Measurements from ENCODE around the gene RHOB. TPM values are rescaled to one million over a fixed set of nuclear protein-coding genes. Genes with fewer than 3 reads are reported as not detected.
"Not testable (repeated sequence)": the region's sequence is repeated elsewhere in the genome, so short reads cannot be mapped to it uniquely, and the experiment has no call there.

RHOB gene
- total and polyA plus RNA-seq, 7 donors: 111 to 669 (median 194) TPM

DNA sequence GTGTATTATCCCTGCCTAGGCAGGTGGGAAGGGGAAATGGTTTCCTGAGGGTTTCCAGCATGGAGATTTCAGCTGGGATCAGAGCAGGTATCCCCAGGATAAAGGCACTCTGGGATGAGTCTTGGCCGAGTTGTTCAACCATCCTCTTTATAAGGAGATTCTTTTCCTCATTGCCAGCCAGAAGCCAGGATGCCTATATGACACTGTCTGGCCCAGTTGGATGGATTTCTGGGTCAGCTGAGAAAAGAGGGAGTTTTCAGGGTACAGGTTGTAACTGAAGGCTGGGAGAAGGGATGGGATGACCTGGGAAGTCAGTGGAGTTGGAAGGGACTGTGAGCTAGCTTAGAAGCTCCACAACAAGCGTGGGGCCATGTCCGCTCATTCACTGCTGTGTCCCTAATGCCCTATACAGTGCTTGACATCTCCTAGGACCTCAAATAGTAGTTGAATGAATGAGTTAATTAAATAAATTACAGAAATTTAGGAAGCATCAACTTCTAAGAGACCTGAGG is 8.3 kb downstream of the RHOB start:
- Histone ChIP-seq H3K4me3 (no peak overlapping the region), H3K4me1 (peaks cover 9% of the 10 kb centered on the region), H3K36me3 (ENCODE audit: insufficient read depth in 1 of 2, low read depth in 1 of 2) (no peaks in the 10 kb centered on the region), H3K9me3 (no peaks in the 10 kb centered on the region), H3K27ac (no peak overlapping the region), H3K27me3 (ENCODE audit: insufficient read depth in 3 of 3, low read length in 2 of 3) (no peaks in the 10 kb centered on the region)
- TF ChIP-seq, protein P1, sequence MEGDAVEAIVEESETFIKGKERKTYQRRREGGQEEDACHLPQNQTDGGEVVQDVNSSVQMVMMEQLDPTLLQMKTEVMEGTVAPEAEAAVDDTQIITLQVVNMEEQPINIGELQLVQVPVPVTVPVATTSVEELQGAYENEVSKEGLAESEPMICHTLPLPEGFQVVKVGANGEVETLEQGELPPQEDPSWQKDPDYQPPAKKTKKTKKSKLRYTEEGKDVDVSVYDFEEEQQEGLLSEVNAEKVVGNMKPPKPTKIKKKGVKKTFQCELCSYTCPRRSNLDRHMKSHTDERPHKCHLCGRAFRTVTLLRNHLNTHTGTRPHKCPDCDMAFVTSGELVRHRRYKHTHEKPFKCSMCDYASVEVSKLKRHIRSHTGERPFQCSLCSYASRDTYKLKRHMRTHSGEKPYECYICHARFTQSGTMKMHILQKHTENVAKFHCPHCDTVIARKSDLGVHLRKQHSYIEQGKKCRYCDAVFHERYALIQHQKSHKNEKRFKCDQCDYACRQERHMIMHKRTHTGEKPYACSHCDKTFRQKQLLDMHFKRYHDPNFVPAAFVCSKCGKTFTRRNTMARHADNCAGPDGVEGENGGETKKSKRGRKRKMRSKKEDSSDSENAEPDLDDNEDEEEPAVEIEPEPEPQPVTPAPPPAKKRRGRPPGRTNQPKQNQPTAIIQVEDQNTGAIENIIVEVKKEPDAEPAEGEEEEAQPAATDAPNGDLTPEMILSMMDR (IDR thresholded peaks at IDR 0.05): no peak
- ATAC-seq: no peak
- WGBS, 3 donors: 94 to 96% (median 96%) methylated on average over 3 of the region's 3 CpGs
- no peak for DNase-seq
- intact Hi-C loops (cut with DNase I): no loop called here

DNA sequence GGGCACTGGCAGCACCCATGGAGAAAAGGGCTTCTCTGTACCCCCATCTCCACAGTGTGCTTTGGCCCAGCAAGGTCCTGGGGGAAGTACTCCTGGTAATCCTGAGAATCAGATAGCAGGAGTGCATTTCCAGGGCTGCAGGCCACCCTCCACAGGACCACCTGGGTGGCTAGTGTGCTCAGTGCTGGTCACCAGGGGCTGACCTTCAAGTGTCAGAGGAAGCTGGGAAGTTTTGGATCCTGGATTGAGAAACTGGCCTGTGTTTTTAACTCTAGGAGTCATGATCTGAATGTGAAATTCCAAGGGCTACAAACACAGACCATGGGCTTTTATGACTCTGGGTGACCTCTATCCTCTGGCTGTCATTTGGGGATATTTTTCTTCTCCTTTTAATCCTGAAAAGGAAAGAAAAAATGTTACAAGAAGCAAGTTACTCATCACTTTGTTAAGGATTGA is 9.3 kb downstream of the RHOB start:
- no peak for DNase-seq

DNA sequence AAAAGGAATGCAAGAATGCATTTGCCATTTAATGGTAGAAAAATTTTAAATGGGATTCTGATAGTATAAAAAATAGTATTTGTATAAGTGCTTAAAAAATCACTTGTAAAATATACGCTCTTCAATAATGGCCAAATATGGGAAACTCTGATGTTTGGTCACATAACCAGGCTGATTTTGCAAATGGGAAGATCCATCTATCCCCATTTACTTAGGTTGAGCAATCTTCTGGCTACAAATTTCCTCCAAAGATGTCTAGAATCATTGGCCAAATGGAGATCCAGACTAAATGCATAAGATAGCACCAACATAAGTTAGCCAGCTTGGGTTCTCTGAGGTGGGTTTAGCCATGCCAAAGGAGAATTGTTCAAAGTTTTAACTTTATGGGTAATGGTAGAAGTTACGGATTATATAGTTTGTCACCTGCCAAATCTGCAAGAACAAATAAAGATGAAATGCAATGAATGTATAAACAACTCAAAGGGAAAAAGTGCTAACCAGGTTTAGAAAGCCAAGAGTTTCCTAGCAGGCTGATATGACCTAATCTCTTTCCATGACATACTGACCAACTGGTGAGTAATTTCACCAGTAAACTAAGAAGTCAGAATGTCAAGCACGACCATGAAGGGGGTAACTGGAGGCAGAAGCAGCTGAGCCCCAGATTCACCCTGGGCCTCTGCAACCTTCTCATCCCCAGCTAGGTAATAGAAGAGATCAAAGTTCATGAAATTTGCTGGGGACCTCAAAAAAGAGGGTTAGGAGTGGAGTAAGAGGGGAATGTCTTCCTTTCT is 10.0 kb downstream of the RHOB start:
- Histone ChIP-seq H3K4me3 (no peak overlapping the region), H3K36me3 (ENCODE audit: insufficient read depth in 1 of 2, low read depth in 1 of 2) (no peaks in the 10 kb centered on the region), H3K9me3 (no peaks in the 10 kb centered on the region), H3K4me1 (no peaks in the 10 kb centered on the region), H3K27ac (no peak overlapping the region), H3K27me3 (ENCODE audit: insufficient read depth in 3 of 3, low read length in 2 of 3) (no peaks in the 10 kb centered on the region)
- DNase-seq: no peak
- TF ChIP-seq, protein P1 (IDR thresholded peaks at IDR 0.05): no peak
- peak in 1 of 4 donors; percentile 36 for ATAC-seq
- WGBS, 3 donors: 74 to 79% (median 79%) methylated on average over 3 of the region's 3 CpGs
- intact Hi-C loops (cut with DNase I): loop anchor here in 1 of 2 donors (1.0 kb wide), 1 partner anchor 39 kb away; no protein-coding TSS in a partner anchor

More for the DNA sequence above, 9.3 kb downstream of the RHOB start:
- no peaks in the 10 kb centered on the region for H3K27me3 ChIP-seq (ENCODE audit: insufficient read depth in 3 of 3, low read length in 2 of 3)
- H3K36me3 ChIP-seq (ENCODE audit: insufficient read depth in 1 of 2, low read depth in 1 of 2): no peaks in the 10 kb centered on the region
- TF ChIP-seq, protein P1 (IDR thresholded peaks at IDR 0.05): no peak
- no peak overlapping the region for H3K4me3 ChIP-seq
- H3K9me3 ChIP-seq: no peaks in the 10 kb centered on the region
- no peaks in the 10 kb centered on the region for H3K4me1 ChIP-seq
- intact Hi-C loops (cut with DNase I): no loop called here
- ATAC-seq: no peak
- H3K27ac ChIP-seq: no peak overlapping the region

DNA sequence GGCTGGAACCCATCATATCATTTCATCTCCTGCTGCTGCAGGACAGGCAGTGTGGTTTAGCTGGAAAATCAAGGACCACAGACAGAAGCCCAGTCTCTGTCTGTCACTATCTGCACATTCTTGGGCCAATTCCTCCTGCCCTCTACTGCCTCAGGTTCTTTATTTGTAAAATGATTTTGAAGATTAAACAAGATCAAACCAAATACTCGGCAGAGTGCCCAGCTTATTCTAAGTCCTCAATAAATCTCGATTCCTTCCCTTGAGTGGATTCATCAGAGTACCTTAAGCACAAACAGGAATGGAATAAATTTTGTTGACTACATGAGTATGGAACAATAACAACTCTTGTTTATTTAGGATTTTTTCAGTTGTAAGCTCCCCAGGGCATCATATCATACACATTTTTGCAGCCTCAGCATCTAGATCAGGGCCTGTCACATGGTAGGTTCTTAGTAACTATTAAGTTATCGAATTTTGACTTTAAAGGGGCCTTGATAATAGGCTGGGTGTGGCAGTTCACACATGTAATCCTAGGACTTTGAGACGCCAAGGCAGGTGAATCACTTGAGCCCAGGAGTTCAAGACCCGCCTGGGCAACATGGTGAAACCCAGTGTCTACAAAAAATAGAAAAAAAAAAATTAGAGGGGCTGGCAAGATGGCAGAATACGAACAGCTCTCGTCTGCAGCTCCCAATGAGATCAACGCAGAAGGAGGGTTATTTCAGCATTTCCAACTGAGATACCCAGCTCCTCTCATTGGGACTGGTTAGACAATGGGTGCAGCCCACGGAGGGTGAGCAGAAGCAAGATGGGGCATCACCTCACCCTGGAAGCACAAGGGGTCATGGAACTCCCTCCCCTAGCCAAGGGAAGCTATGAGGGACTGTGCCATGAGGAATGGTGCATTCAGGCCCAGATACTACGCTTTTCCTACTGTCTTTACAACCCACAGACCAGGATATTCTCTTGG is 11.1 kb downstream of the RHOB start:
- TF ChIP-seq, protein P1 (IDR thresholded peaks at IDR 0.05): no peak
- Histone ChIP-seq H3K27ac (no peak overlapping the region), H3K9me3 (no peaks in the 10 kb centered on the region), H3K4me3 (no peak overlapping the region), H3K27me3 (ENCODE audit: insufficient read depth in 3 of 3, low read length in 2 of 3) (no peaks in the 10 kb centered on the region), H3K4me1 (no peaks in the 10 kb centered on the region), H3K36me3 (ENCODE audit: insufficient read depth in 1 of 2, low read depth in 1 of 2) (no peaks in the 10 kb centered on the region)
- DNase-seq (no peak), ATAC-seq (no peak)
- intact Hi-C loops (cut with DNase I): loop anchor here in 1 of 2 donors (1.0 kb wide), 1 partner anchor 40 kb away; no protein-coding TSS in a partner anchor
- 97 to 98% (median 98%) methylated on average over 10 of the region's 10 CpGs for whole genome bisulfite sequencing, 3 donors

DNA sequence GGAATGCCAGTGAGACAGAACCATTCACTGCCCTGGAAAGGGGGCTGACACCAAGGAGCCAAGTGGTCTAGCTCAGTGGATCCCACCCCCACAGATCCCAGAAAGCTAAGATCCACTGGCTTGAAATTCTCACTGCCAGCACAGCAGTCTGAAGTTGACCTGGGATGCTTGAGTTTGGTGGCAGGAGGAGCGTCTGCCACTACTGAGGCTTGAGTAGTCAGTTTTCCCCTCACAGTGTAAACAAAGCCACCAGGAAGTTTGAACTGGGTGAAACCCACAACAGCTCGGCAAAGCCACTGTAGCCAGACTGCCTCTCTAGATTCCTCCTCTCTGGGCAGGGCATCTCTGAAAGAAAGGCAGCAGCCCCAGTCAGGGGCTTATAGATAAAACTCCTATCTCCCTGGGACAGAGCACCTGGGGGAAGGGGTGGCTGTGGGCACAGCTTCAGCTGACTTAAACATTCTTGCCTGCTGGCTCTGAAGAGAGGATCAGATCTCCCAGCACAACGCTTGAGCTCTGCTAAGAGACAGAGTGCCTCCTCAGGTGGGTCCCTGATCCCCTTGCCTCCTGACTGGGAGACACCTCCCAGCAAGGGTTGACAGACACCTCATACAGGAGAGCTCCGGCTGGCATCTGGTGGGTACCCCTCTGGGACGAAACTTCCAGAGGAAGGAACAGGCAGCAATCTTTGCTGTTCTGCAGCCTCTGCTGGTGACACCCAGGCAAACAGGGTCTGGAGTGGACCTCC is 12.0 kb downstream of the RHOB start:
- H3K27me3 ChIP-seq (ENCODE audit: insufficient read depth in 3 of 3, low read length in 2 of 3); ATAC-seq; intact Hi-C loops (cut with DNase I); H3K27ac ChIP-seq; H3K4me1 ChIP-seq; H3K9me3 ChIP-seq; H3K4me3 ChIP-seq; H3K36me3 ChIP-seq (ENCODE audit: insufficient read depth in 1 of 2, low read depth in 1 of 2); DNase-seq: not testable (repeated sequence)
- 89 to 95% (median 90%) methylated on average over 5 of the region's 5 CpGs for whole genome bisulfite sequencing, 3 donors

Measured in psoas muscle (tissue), 8 donors.